ENCODE measurements around the gene KDM4B. TPM values are rescaled to one million over a fixed set of nuclear protein-coding genes. Genes with fewer than 3 reads are reported as not detected.

KDM4B gene
- polyA plus RNA-seq, 1 experiment, result 7.7 TPM

GRCh38 chr19:4980838-4981680 lies 12.1 kb downstream of the KDM4B start:
- H3K4me3 ChIP-seq (ENCODE audit: low read depth, low read length), result no peak overlapping the region
- no peak overlapping the region for H3K27ac ChIP-seq (ENCODE audit: low read depth, low read length)
- TF ChIP-seq, protein P1, sequence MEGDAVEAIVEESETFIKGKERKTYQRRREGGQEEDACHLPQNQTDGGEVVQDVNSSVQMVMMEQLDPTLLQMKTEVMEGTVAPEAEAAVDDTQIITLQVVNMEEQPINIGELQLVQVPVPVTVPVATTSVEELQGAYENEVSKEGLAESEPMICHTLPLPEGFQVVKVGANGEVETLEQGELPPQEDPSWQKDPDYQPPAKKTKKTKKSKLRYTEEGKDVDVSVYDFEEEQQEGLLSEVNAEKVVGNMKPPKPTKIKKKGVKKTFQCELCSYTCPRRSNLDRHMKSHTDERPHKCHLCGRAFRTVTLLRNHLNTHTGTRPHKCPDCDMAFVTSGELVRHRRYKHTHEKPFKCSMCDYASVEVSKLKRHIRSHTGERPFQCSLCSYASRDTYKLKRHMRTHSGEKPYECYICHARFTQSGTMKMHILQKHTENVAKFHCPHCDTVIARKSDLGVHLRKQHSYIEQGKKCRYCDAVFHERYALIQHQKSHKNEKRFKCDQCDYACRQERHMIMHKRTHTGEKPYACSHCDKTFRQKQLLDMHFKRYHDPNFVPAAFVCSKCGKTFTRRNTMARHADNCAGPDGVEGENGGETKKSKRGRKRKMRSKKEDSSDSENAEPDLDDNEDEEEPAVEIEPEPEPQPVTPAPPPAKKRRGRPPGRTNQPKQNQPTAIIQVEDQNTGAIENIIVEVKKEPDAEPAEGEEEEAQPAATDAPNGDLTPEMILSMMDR (IDR thresholded peaks at IDR 0.05; ENCODE audit: low read depth, low read length), result no peak
- CTCF ChIA-PET, result interaction anchor here (0.6 to 1.1 kb wide), 3 partner anchors 11 to 328 kb away, joined by 3 to 6 read pairs (median 3); no protein-coding TSS in a partner anchor
- no peak for DNase-seq (ENCODE audit: low read depth, low spot score)
- H3K9me3 ChIP-seq (ENCODE audit: control insufficient read depth, insufficient read depth, low read length), result no peaks in the 10 kb centered on the region; the same call in 1 of the 2 replicates
- H3K27me3 ChIP-seq (ENCODE audit: control insufficient read depth, insufficient read depth, low read length), result no peaks in the 10 kb centered on the region
- POLR2A ChIA-PET, result no interaction called here

DNA sequence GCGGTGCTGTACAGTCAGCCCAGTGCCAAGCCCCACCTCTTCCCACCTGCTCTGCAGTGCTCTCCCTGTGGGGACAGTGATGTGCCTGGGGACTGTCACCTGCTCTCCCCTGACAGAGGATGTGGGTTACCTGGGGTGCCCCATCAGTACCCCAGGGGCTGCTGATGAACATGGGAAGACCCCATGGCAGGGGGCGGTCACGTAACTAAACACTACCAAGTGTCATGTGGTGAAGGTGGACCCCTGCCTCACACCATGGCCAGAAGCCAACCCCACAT lies 12.7 kb downstream of the KDM4B start:
- Histone ChIP-seq H3K4me3 (ENCODE audit: low read depth, low read length) (no peak overlapping the region), H3K9me3 (ENCODE audit: control insufficient read depth, insufficient read depth, low read length) (no peaks in the 10 kb centered on the region; the same call in 1 of the 2 replicates), H3K27me3 (ENCODE audit: control insufficient read depth, insufficient read depth, low read length) (no peaks in the 10 kb centered on the region), H3K27ac (ENCODE audit: low read depth, low read length) (no peak overlapping the region)
- CTCF ChIA-PET, result no interaction called here
- no peak for DNase-seq (ENCODE audit: low read depth, low spot score)
- POLR2A ChIA-PET, result no interaction called here
- TF ChIP-seq, protein P1 (IDR thresholded peaks at IDR 0.05; ENCODE audit: low read depth, low read length), result no peak

DNA sequence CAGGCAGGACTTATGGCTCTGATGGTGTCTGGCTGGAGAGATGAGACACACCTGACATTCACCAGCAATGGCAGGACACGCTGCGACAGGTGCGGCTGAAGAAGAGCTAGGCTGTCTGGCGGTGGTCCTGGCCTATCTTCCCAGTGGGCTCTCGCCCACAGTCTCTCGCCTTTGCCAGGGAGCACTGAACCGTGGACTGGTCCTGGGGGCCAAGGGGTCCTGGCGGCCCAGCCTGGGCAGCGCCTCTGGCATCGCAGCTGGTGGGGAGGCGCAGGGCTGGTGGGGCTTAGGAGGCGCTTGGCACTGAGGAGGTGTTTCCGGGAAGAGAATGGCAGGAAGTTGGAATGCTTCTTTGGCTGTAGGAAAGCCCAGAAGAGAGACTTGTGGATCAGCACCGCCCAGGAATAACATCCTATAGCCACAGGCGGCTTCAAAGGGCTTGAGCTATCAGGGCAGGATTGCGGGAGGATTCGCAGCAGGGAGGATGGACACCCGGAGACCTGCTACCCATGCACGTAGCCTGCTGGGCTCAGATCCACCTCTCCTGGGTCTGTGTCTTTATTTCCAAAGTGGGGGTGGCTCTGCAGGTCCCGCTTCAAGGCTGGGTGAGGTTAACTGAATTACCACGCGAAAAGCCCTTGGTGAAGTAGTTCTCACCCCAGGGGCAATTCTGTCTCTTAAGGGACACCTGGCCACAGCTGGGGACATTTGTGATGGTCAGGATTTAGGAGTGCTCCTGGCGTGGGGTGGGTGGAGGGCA lies 14.6 kb downstream of the KDM4B start:
- DNase-seq (ENCODE audit: low read depth, low spot score), result no peak
- Histone ChIP-seq H3K27me3 (ENCODE audit: control insufficient read depth, insufficient read depth, low read length) (no peaks in the 10 kb centered on the region), H3K9me3 (ENCODE audit: control insufficient read depth, insufficient read depth, low read length) (no peaks in the 10 kb centered on the region; the same call in 1 of the 2 replicates), H3K4me3 (ENCODE audit: low read depth, low read length) (no peak overlapping the region), H3K27ac (ENCODE audit: low read depth, low read length) (no peak overlapping the region)
- TF ChIP-seq, protein P1 (IDR thresholded peaks at IDR 0.05; ENCODE audit: low read depth, low read length), result no peak
- ChIA-PET CTCF (interaction anchor here (0.6 to 1.2 kb wide), 2 partner anchors 18 to 65 kb away, joined by 3 to 5 read pairs; no protein-coding TSS in a partner anchor), POLR2A (no interaction called here)

DNA sequence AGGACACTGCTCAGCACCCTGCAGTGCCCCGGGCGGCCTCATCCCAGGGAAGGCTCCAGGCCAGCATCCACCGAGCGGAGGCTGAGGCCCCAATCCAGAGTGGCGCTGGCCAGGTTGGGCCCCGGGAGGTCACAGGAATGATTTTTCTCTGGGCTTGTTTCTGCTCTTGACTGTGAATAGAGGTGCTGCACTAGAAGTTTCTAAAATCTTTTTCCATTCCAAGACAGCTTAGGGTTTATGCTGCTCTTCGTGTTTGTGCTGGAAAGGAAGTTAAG lies 15.1 kb downstream of the KDM4B start:
- no peak overlapping the region for H3K27ac ChIP-seq (ENCODE audit: low read depth, low read length)
- no peaks in the 10 kb centered on the region; the same call in 1 of the 2 replicates for H3K9me3 ChIP-seq (ENCODE audit: control insufficient read depth, insufficient read depth, low read length)
- no peaks in the 10 kb centered on the region for H3K27me3 ChIP-seq (ENCODE audit: control insufficient read depth, insufficient read depth, low read length)
- POLR2A ChIA-PET, result interaction anchor here (0.6 kb wide), 1 partner anchor 8 kb away, joined by 3 read pairs; no protein-coding TSS in a partner anchor
- TF ChIP-seq, protein P1 (IDR thresholded peaks at IDR 0.05; ENCODE audit: low read depth, low read length), result no peak
- no peak overlapping the region for H3K4me3 ChIP-seq (ENCODE audit: low read depth, low read length)
- DNase-seq (ENCODE audit: low read depth, low spot score), result no peak
- CTCF ChIA-PET, result interaction anchor here (1.2 kb wide), 1 partner anchor 18 kb away, joined by 3 read pairs; no protein-coding TSS in a partner anchor

All from AG04450 (cell line).